Fibroblast of skin of back (primary cell): ENCODE results near the gene RGS6.

ENCODE experiments used
- DNase-seq: peaks from one replicate; pipeline ENCODE4 v3.0.0-alpha.2; 2013

RGS6 gene

DNA sequence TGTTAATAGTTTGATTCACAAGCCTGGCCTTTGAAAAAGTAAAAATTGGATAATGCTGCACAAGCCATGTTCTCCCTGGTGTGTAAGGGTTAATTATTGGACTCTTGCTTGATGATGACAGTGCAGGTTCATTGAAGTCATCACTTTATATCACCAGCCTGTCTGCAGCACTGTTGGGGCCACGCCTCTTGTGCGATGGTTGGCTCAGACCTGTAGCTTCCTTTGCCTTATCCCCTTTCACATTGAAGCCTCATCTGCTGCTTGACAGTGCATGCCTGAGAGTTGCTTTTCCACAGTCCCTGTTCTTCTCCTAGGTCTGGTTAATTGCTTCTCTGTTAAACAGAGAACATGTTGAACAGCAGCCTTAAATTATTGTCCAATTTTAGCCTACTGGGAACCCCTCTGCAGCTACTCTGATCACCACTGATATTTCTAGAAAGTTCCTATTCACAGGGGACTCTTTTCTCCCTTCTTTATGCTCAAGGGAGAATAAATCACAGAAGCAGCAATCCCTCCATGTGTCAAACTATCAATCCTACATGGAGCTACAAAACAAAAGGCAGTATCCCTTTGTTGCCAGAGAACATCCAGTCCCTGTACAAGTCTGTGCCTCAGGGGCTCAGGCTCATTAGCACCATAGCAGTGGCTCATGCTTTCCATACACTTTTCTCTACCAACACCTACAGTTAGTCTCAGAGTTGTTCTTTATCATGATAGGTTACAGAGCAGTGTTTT, 322.1 kb downstream of the RGS6 start:
- no peak for DNase-seq

GRCh38 chr14:72254937-72255472, 322.8 kb downstream of the RGS6 start:
- DNase-seq = no peak

DNA sequence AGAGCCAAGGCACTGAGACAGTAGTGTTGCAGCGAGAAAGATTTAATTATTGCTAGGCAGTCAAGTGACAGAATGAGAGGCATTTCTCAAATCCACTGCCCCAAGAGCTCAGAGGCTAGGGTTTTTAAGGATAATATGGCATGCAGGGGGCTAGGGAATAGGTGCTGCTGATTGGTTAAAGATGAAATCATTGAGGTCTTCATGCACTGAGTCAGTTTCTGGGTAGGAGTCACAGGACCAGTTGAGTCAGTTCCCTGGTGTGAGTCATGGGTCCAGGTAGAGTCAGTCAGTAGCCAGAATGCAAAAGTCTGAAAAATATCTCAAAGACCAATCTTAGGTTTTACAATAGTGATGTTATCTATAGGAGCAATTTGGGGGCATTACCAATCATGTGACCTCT, 323.8 kb downstream of the RGS6 start:
- DNase-seq = no peak

- DNase-seq = no peak
Observed at GRCh38 chr14:72261068-72261467, 328.8 kb downstream of the RGS6 start.

DNA sequence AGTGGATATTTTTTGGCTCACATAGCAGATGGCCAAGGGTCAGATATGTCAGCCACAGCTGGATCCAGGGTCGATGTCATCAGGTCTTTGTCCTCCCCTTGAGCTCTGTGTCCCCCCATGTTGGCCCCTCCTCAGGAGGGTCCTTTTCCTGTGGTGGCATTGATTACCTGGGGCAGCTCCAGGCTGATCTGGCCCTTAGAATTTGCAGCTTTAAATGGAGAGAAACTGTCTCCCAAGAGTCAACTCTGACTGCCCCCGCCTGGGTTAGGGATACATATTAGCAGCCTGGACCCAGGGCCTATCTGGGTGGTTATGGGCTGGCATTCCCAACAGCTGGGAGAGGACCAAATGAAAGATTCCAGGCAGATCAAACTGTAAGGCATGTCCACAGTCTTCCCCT, 330.5 kb downstream of the RGS6 start:
- no peak for DNase-seq

GRCh38 chr14:72264716-72265115, 332.5 kb downstream of the RGS6 start:
- no peak for DNase-seq

- DNase-seq = no peak
Observed at GRCh38 chr14:72270147-72270727, 338.0 kb downstream of the RGS6 start.

GRCh38 chr14:72270749-72271148, 338.5 kb downstream of the RGS6 start:
- no peak for DNase-seq

DNA sequence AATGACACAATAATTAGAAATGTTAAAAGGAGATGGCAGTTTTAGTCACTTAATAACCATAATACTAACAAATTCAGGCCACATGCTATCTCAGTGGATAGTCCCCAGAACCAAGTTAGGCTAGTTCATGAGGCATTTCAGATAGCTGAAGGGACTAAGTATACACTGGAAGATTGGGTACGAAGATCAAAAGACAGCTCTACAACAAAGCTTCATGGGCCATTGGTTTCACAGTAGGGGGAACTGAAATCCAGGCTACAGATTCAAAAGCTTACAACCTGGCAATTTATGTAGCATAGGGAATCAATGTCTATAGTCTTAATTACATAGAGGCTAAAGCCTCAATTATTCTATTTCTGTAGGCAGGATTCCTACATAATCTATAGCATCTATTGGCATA, 343.0 kb downstream of the RGS6 start:
- no peak for DNase-seq

DNA sequence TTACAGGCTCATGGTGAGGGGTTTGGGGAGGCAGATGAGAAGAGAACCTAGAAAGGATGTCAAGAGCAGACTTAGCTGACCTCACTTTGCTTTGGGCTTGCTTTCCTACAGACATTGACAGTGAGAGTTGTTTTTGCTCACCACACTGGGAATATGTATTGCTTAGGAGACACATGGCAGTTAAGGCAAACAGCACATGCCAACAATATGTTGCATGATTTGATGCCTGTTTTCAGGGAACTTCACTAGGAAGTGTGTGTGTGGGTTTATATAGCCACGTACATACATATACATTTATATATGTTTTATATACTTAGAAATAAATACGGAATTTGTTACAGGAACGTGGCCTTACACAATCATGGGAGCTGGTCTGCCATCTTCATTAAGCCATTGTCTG, 346.1 kb downstream of the RGS6 start:
- DNase-seq = no peak

DNA sequence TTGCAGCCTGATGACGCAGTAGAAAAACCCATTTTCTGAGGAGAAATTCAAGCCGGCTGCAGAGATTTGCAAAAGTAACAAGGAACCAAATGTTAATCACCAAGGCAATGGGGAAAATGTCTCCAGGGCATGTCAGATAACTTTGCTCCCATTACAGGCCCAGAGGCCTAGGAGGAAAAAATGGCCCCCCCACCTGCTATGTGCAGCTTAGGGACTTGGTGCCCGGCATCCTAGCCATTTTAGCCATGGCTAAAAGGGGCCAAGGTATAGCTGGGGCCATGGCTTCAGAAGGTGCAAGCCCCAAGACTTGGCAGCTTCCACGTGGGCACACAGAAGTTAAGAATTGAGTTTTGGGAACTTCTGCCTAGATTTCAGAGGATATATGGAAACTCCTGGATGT, 351.9 kb downstream of the RGS6 start:
- DNase-seq = no peak

- no peak for DNase-seq
Observed at GRCh38 chr14:72290241-72290640, 358.0 kb downstream of the RGS6 start.

GRCh38 chr14:72291908-72292688, 359.9 kb downstream of the RGS6 start:
- DNase-seq = peak; percentile 46

DNA sequence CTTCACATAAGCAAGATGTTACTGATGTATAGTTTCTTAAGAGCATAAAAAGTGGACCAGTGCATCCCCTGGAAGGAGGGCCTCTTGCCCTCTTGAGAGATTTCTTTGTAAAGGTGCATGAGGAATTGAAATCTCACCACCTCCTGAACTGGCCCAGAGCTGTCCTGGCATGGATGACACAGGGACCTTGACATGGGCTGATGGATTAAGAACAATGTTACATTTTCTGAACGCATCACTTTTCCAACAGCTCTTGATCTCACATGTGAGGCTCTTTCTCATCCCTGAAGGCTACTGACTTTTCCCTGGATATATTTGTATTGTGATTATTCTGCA, 360.4 kb downstream of the RGS6 start:
- no peak for DNase-seq

DNA sequence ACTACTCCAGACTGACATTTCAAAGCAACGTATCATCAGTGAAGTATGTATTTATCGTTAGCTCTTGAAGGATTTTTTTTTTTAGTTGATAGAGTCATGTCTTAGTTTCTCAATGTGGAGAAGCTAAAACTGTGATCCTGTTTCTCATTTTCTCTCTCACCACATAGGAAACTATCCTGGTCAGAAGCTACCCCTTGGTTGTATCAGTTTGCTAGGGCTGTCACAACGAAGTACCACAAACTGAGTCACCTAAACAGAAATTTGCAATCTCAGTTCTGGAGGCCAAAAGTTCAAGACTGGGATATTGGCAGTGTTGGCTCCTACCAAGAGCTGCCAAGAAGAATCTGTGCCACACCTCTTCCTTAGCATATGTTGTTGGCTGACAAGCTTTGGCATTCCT, 369.1 kb downstream of the RGS6 start:
- DNase-seq = no peak

DNA sequence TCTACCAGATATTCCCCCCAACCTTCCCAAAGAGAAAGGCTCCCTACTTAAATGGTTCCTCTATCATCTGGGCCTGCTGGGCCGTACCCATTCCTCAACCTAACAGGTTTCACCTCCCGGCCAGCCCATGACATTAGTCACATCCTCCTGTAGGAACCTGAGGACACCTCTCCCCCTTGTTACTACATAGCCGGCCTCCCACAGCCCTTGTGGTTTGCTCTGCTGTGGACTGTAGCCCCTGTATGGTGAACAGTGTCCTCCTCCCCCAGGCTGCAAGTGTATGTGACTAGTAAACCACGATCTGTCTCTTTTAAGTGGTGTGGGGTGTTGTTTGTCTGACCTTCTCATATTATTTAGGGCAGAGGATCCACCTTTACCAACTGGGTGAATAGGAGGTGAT, 371.7 kb downstream of the RGS6 start:
- no peak for DNase-seq

DNA sequence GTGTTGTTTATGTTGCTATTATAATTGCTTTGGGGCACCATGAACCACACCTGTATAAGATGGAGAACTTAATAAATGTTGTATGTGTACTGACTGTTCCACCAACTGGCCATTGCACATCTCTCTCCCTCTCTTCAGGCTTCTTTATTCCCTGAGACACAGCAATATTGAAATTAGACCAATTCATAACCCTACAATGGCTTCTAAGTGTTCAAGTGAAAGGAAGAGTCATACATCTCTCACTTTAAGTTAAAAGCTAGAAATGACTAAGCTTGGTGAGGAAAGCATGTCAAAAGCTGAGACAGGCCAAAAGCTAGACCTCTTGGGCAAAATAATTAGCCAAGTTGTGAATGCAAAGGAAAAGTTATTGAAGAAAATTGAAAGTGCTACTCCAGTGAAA, 373.3 kb downstream of the RGS6 start:
- DNase-seq = no peak

DNA sequence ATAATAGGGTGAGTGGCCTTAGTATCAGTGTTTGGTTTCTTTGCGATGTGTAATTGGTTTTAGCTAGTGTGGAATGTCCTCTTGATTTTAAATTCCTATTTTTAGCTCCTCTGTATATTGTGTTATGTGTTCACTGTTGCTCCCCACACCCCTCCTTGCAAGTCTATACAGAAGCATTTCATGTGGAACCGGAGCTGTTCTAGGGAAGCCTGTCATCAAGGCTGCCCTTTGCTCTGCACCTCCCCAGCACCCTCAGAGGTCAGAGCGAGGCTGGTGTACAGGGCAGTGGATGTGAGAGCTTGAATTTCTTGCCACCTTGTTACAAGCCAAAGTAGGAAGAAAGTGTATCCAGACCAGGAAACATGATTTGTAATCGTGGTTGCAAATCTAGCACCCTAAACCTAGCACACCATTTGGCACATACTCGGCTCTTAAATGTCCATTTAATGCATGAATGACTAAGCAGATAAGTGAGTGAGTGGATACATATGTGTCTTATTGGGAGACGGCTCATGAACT, 376.8 kb downstream of the RGS6 start:
- no peak for DNase-seq

GRCh38 chr14:72311116-72311515, 378.9 kb downstream of the RGS6 start:
- DNase-seq = no peak

DNA sequence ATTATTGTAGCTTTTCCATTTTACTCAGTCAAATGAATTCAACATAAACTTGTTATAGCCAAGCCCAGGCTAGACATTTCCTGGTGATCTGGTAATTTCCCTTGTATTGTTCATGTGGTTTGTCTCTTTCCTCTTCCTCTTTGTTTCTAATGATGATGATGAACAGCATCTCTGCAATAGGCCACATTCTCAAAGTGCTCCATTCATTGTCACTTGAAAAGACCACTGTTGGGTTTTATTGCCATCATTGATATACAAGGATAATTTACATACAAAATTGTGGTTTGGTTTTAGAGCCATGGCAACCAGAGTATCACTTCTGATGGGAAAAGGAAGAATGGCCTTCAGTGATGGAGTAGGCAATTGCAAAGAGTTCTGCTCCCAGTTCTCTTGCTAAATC, 379.3 kb downstream of the RGS6 start:
- no peak for DNase-seq

DNA sequence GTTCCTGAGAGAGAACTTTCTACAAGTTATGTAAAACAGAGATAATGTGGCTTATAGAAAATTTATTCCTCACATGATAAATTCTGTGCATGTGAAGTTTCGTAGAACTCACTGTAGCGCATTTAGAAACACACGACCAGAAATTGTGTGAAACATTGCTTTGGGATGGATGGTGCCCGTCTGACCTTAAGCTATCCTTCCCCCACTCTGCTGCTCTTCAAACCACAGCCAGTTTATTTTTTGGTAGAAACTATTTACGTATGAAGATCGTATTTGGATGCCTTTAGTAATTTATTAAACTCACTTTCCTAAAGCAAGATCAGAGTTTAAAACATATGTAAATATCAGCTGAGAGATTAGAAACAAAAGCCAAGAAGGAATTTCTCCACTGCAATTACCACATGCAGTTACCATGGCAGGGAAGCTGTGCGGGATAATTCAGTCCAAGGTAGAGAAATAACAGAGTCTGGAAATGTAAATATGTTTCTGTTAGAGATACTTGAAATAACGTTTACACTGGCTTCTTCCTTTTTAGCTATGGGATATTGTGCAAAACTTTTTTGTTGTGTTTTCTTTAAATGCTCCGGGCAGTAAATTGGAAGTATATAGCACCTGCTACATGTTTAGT, 382.7 kb downstream of the RGS6 start:
- DNase-seq = no peak

DNA sequence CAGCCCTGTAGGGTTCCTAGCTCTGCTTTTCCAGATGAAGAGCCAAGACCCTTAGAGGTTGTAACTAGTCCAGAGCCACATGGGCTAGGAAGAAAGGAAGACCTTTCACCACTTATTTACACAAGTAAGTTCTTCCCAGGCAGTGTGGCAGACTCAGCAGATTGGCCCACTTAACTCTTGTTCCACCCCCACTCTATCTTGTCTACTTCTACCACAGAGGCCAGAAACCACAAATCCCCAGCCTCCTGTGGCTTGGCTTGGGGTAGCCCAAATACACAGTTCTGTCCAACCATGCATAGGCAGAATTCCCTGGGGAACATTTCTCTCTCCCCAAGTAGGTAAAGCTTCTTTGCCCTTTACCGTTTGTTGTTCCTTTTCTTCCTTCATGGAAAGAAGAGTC, 383.5 kb downstream of the RGS6 start:
- no peak for DNase-seq

- DNase-seq = no peak
Observed at GRCh38 chr14:72318648-72319047, 386.4 kb downstream of the RGS6 start.
